Liver (tissue), 9 donors: ENCODE measurements around the gene XYLT1. TPM values are rescaled to one million over a fixed set of nuclear protein-coding genes. Genes with fewer than 3 reads are reported as not detected.

Experiments used
- DNase-seq: peaks from one replicate; pipeline ENCODE4 v3.0.0-alpha.2; 2017; ENCODE audit warnings: low spot score
- H3K27ac ChIP-seq, 2 donors: one replicate each; pipeline ENCODE4 v1.7.0; 2013; ENCODE audit warnings: inconsistent platforms in 2 of 2, low read length in 2 of 2, control low read depth in 1 of 2, low read depth in 1 of 2, mild to moderate bottlenecking in 1 of 2
- H3K27me3 ChIP-seq, 4 donors: one replicate each; pipeline versions ENCODE4 v1.6.1 to v1.7.0; 2013; ENCODE audit warnings: low read length in 3 of 4, inconsistent platforms in 1 of 4, mild to moderate bottlenecking in 1 of 4, moderate library complexity in 1 of 4; ENCODE audit not compliant: control insufficient read depth in 4 of 4, insufficient read depth in 4 of 4
- H3K36me3 ChIP-seq, 4 donors: one replicate each; pipeline versions ENCODE4 v1.6.1 to v1.7.0; 2013; ENCODE audit warnings: low read length in 3 of 4, mild to moderate bottlenecking in 3 of 4, low read depth in 1 of 4, moderate library complexity in 1 of 4; ENCODE audit not compliant: control insufficient read depth in 4 of 4, insufficient read depth in 3 of 4
- H3K4me1 ChIP-seq, 4 donors: one replicate each; pipeline versions ENCODE4 v1.6.1 to v1.7.0; 2013; ENCODE audit warnings: low read length in 3 of 4, mild to moderate bottlenecking in 3 of 4, moderate library complexity in 1 of 4; ENCODE audit not compliant: control insufficient read depth in 4 of 4, insufficient read depth in 4 of 4
- H3K4me3 ChIP-seq, 3 donors: one replicate each; pipeline versions ENCODE4 v1.6.1 to v1.7.0; 2013; ENCODE audit warnings: low read length in 3 of 3, control low read depth in 1 of 3, low read depth in 1 of 3, mild to moderate bottlenecking in 1 of 3
- H3K9ac ChIP-seq, 2 donors: one replicate each; pipeline ENCODE4 v1.7.0; 2013; ENCODE audit warnings: low read length in 2 of 2, mild to moderate bottlenecking in 2 of 2, moderate library complexity in 2 of 2, control low read depth in 1 of 2, low read depth in 1 of 2
- H3K9me3 ChIP-seq, 4 donors: one replicate each; pipeline versions ENCODE4 v1.6.1 to v1.7.0; 2013; ENCODE audit warnings: low read length in 3 of 4; ENCODE audit not compliant: control insufficient read depth in 4 of 4
- ATF3 ChIP-seq: IDR thresholded peaks from 2 replicates; pipeline ENCODE4 v1.6.1; 2016; ENCODE audit warnings: antibody characterized with exemption
- EGR1 ChIP-seq, 2 donors: IDR thresholded peaks; 2 replicates each; pipeline ENCODE4 v1.6.1; 2016 to 2018; ENCODE audit warnings: antibody characterized with exemption in 2 of 2, low read depth in 2 of 2
- FOXA1 ChIP-seq: IDR thresholded peaks from 2 replicates; pipeline ENCODE4 v1.6.1; 2016; ENCODE audit warnings: antibody characterized with exemption
- FOXA2 ChIP-seq: IDR thresholded peaks from 2 replicates; pipeline ENCODE4 v1.6.1; 2016; ENCODE audit warnings: antibody characterized with exemption
- GABPA ChIP-seq, 2 donors: IDR thresholded peaks in 1 of 2; conservative IDR thresholded peaks in 1 of 2; 2 replicates each; pipeline ENCODE4 v1.6.1; 2016; ENCODE audit warnings: antibody characterized with exemption in 2 of 2, mild to moderate bottlenecking in 1 of 2, moderate library complexity in 1 of 2
- HNF4A ChIP-seq, 2 donors: conservative IDR thresholded peaks; 2 replicates each; pipeline ENCODE4 v1.6.1; 2016; ENCODE audit warnings: antibody characterized with exemption in 2 of 2, mild to moderate bottlenecking in 2 of 2
- HNF4G ChIP-seq: IDR thresholded peaks from 2 replicates; pipeline ENCODE4 v1.6.1; 2016; ENCODE audit warnings: antibody characterized with exemption
- JUND ChIP-seq, 2 donors: IDR thresholded peaks; 2 replicates each; pipeline ENCODE4 v1.6.1; 2016; ENCODE audit warnings: antibody characterized with exemption in 2 of 2
- MAX ChIP-seq: IDR thresholded peaks from 2 replicates; pipeline ENCODE4 v1.6.1; 2016; ENCODE audit warnings: antibody characterized with exemption
- NR2F2 ChIP-seq: IDR thresholded peaks from 2 replicates; pipeline ENCODE4 v1.6.1; 2016; ENCODE audit warnings: antibody characterized with exemption
- RAD21 ChIP-seq, 2 donors: IDR thresholded peaks; 2 replicates each; pipeline ENCODE4 v1.6.1; 2016; ENCODE audit warnings: antibody characterized with exemption in 2 of 2, mild to moderate bottlenecking in 2 of 2
- REST ChIP-seq: IDR thresholded peaks from 2 replicates; pipeline ENCODE4 v1.6.1; 2016; ENCODE audit warnings: antibody characterized with exemption, mild to moderate bottlenecking
- RXRA ChIP-seq, 2 donors: IDR thresholded peaks; 2 replicates each; pipeline ENCODE4 v1.6.1; 2017 to 2018; ENCODE audit warnings: antibody characterized with exemption in 2 of 2, mild to moderate bottlenecking in 1 of 2
- SP1 ChIP-seq: IDR thresholded peaks from 2 replicates; pipeline ENCODE4 v1.6.1; 2018; ENCODE audit warnings: antibody characterized with exemption, mild to moderate bottlenecking
- TAF1 ChIP-seq: conservative IDR thresholded peaks from 2 replicates; pipeline ENCODE4 v1.6.1; 2016; ENCODE audit warnings: antibody characterized with exemption, mild to moderate bottlenecking
- YY1 ChIP-seq: IDR thresholded peaks from 2 replicates; pipeline ENCODE4 v1.6.1; 2016; ENCODE audit warnings: antibody characterized with exemption, mild to moderate bottlenecking
- ZBTB33 ChIP-seq: IDR thresholded peaks from 2 replicates; pipeline ENCODE4 v1.6.1; 2016; ENCODE audit warnings: antibody characterized with exemption
- WGBS: extraction: QIAGEN DNeasy Blood & Tissue Kit; methylation state at CpG from one replicate; pipeline ENCODE4 v1.1.7; 2013; 5-methylcytosine and 5-hydroxymethylcytosine counted together
- polyA plus RNA-seq, 2 donors: library from polyadenylated mRNA; stranded (reverse) in 1 of 2; unstranded in 1 of 2; fragments of 200-250 nt in 1 of 2; fragments of >200 nt in 1 of 2; fragmentation: Nextera tagmentation in 1 of 2; extraction: Ambion mirVana in 1 of 2; gene quantifications; one replicate each; pipeline versions ENCODE4 v1.2.1 to v1.2.3, GENCODE V29; 2013 to 2015
- total RNA-seq, 2 donors: library from RNA; depleted of rRNA; stranded (reverse); fragments of >200 nt; gene quantifications; one replicate each; pipeline ENCODE4 v1.2.3, GENCODE V29; 2014
- TF ChIP-seq, protein P1 (sequence below): fragments of 150-350 bp; IDR thresholded peaks from 2 replicates; pipeline ENCODE4 v1.5.1; 2017; ENCODE audit warnings: improper control_type of control experiment, low read depth, low read length; ENCODE audit not compliant: missing input control
- donor health status: healthy.
- donor health status: healthy.
- donor health status: healthy.
- donor health status: healthy.
- donor health status: healthy.

XYLT1 gene
- total and polyA plus RNA-seq, 4 donors: 0.25 to 2.3 (median 0.53) TPM

DNA sequence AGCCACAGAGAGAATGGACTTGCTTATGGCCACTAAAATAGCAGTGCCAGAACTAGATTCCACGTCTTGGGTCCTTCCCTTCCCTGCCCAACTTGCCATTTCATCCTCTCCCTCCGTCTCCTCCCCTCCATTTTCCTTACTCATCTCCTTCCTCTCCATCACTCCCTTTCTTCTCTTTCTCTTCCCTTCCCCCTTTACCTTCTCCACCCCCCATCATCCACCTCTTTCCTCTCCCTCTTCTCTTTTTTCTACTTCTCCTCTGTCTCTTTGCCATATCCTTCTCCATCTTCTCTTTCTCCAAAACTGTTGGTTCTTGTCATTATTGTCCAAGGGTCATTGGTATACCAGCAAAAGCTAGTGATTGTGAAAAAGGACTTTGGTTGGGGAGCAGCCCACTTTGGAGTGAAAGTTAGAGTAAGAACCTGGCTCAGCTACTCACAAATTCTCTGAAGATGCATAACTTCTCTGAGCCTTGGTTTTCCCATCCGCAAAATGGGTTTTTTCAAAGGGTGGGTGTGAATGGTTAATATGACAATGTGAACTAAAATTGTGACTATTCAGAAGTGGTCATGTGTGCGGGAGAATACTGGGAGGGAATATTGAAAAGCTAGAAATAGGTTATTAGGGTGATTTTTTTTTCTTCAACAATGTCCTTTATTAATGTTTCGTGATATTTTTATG is 393.8 kb downstream of the XYLT1 start:
- H3K4me3 ChIP-seq: no peak overlapping the region
- no peaks in the 10 kb centered on the region for H3K4me1 ChIP-seq
- H3K27me3 ChIP-seq: peaks cover 0 to 6% (median 0%) of the 10 kb centered on the region in 4 donors
- TF ChIP-seq NR2F2: no peak
- no peak for TF ChIP-seq REST
- TF ChIP-seq RAD21 (IDR thresholded peaks at IDR 0.05): no peak
- no peak for TF ChIP-seq JUND (IDR thresholded peaks at IDR 0.05)
- TF ChIP-seq, protein P1, sequence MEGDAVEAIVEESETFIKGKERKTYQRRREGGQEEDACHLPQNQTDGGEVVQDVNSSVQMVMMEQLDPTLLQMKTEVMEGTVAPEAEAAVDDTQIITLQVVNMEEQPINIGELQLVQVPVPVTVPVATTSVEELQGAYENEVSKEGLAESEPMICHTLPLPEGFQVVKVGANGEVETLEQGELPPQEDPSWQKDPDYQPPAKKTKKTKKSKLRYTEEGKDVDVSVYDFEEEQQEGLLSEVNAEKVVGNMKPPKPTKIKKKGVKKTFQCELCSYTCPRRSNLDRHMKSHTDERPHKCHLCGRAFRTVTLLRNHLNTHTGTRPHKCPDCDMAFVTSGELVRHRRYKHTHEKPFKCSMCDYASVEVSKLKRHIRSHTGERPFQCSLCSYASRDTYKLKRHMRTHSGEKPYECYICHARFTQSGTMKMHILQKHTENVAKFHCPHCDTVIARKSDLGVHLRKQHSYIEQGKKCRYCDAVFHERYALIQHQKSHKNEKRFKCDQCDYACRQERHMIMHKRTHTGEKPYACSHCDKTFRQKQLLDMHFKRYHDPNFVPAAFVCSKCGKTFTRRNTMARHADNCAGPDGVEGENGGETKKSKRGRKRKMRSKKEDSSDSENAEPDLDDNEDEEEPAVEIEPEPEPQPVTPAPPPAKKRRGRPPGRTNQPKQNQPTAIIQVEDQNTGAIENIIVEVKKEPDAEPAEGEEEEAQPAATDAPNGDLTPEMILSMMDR: no peak
- no peak for TF ChIP-seq EGR1 (IDR thresholded peaks at IDR 0.05; ENCODE audit: low read depth in 2 of 2)
- TF ChIP-seq FOXA2: no peak
- TF ChIP-seq MAX: no peak
- no peak for TF ChIP-seq GABPA (IDR thresholded peaks at IDR 0.05 in 1 of 2, conservative IDR thresholded peaks at IDR 0.05 in 1 of 2)
- no peak for TF ChIP-seq HNF4G
- no peak for TF ChIP-seq HNF4A (conservative IDR thresholded peaks at IDR 0.05)
- TF ChIP-seq FOXA1: no peak
- TF ChIP-seq TAF1: no peak
- TF ChIP-seq RXRA (IDR thresholded peaks at IDR 0.05): no peak
- no peak for TF ChIP-seq ATF3
- no peak for TF ChIP-seq SP1
- TF ChIP-seq YY1: no peak
- no peak for TF ChIP-seq ZBTB33
- H3K9me3 ChIP-seq: no peaks in the 10 kb centered on the region
- H3K27ac ChIP-seq: no peak overlapping the region
- DNase-seq: no peak
- no peaks in the 10 kb centered on the region for H3K36me3 ChIP-seq
- 80% methylated on average over 5 of the region's 5 CpGs for WGBS
- H3K9ac ChIP-seq: no peak overlapping the region
